Eye (tissue), 1 donor: ENCODE data around the gene FBXO39.
"Not testable (repeated sequence)": the region's sequence is repeated elsewhere in the genome, so short reads cannot be mapped to it uniquely, and the experiment has no call there.

Experiments
- DNase-seq: peaks from one replicate; pipeline ENCODE4 v3.0.0-alpha.2; 2015

Gene FBXO39

GRCh38 chr17:6793748-6794493, 17.9 kb downstream of the FBXO39 start:
- DNase-seq, result no peak

GRCh38 chr17:6796017-6796886, 20.2 kb downstream of the FBXO39 start:
- DNase-seq, result no peak

- no peak for DNase-seq
Measured at GRCh38 chr17:6796887-6797490, 21.0 kb downstream of the FBXO39 start.

GRCh38 chr17:6797718-6798351, 21.8 kb downstream of the FBXO39 start:
- DNase-seq, result no peak

GRCh38 chr17:6799738-6800137, 23.7 kb downstream of the FBXO39 start:
- DNase-seq, result no peak

GRCh38 chr17:6800422-6801027, 24.5 kb downstream of the FBXO39 start:
- no peak for DNase-seq

GRCh38 chr17:6811510-6811909, 35.5 kb downstream of the FBXO39 start:
- no peak for DNase-seq

GRCh38 chr17:6812295-6812694, 36.3 kb downstream of the FBXO39 start:
- DNase-seq, result no peak

- DNase-seq, result no peak
Measured at GRCh38 chr17:6815775-6816174, 39.8 kb downstream of the FBXO39 start.

GRCh38 chr17:6816368-6816767, 40.4 kb downstream of the FBXO39 start:
- DNase-seq, result not testable (repeated sequence)

GRCh38 chr17:6818938-6819337, 42.9 kb downstream of the FBXO39 start:
- no peak for DNase-seq

- no peak for DNase-seq
Measured at GRCh38 chr17:6823011-6823442, 47.0 kb downstream of the FBXO39 start.

- DNase-seq, result no peak
Measured at GRCh38 chr17:6830383-6830986, 54.5 kb downstream of the FBXO39 start.

- peak; percentile 97 for DNase-seq
Measured at GRCh38 chr17:6831661-6832263, 55.7 kb downstream of the FBXO39 start, which contains the start of gene TEKT1. Gene TEKT1 (minus strand): TSS chr17:6831729. CDS start chr17:6830376, 1,353 bp downstream.
